Activated gamma-delta T cell treated with Interleukin-2 at 50 U/mL for 16 hours (primary cell): ENCODE results near the gene REXO4.

ENCODE experiments used
- DNase-seq: peaks from one replicate; pipeline ENCODE4 v3.0.0-alpha.2; 2020

Gene REXO4

GRCh38 chr9:133362359-133363044, 55.3 kb downstream of the REXO4 start:
- DNase-seq, result no peak

DNA sequence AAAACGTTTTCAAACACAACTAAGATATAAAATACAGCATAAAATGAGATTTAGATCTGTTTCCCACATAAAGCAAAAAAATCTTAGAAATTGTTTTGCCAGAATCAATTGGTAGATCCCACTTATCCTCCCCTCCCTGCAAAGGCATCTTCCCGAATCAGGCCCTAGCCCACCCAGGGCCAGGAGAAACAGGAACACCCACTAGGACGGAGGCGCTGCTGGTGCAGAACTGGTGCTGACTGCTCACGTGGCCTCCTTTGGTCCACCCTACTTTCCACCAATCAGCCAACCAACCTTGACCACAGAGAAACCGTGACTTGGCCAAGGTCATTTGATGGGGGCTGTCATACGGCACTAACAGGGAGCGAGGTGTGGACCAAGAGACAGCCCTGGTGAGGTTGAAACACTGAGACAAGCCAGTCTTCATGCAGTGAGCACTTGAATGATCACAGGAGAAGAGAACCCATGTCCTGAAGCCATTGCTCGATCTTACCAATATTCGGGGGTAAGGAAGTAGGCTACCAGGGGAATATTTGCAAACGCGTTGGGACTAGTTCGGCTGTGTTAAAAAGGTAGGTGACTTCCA, 56.2 kb downstream of the REXO4 start:
- no peak for DNase-seq

DNA sequence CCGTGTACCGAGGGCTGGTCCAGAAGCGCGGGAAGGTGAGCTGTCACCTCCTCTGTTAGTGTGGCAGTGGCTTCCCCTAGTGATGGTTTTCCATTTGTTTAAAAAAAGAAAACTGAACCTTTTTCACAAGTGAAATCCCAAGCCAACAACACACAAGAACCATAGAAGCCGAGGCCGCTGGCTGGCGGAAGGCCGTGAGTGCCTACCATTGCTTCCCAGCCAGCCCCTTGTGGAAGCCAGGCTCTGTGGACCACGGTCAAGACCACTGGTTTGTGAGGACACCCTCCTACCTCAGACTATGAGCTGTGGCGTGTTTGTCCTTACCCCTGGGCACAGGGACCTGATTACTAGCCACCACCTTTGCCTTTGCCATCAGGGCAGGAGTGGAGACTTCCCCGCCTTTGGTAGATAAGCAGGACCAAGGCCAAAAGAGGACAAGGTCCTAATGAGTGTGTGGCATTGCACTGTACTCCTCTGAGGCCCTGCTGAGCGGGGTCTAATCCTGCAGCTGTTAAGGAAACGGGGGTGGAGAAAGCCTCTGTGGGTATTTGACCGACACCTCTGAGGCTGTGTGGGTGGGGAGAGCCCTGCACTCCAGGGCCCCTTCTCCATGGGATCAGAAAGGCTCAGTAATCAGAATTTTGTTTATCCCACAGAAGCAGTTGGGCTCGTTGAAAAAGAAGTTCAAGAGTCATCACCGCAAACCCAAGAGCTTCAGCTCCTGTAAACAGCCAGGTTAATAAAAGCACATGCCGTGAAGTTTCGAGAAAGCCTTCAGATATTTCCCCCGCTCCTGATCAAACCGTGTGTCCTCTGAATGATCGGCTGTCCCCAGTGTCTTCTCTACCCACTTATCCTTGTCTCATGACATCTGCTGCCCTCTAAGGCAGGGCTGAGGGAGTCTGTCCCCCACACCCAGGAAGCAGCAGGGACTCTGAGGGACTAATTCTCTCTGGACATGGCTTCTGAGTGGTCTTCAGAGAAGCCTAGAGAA, 57.1 kb downstream of the REXO4 start:
- no peak for DNase-seq

GRCh38 chr9:133359399-133360175, 58.2 kb downstream of the REXO4 start:
- DNase-seq, result no peak

DNA sequence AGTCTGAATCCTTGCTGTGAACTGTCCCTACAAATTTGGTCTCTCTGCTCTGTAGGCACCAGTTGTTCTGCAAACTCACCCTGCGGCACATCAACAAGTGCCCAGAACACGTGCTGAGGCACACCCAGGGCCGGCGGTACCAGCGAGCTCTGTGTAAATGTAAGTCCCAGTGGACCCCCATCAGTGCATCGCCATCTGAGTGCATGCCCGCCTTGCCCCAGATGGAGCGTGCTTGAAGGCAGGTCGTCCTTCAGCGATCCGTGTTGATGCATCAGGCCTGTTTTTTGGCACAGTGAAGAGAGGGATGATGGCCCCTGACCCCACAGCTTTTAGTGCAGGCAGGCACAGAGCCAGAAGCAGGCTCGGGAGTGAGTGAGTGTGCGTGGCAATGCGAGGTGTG, 60.2 kb downstream of the REXO4 start:
- no peak for DNase-seq

DNA sequence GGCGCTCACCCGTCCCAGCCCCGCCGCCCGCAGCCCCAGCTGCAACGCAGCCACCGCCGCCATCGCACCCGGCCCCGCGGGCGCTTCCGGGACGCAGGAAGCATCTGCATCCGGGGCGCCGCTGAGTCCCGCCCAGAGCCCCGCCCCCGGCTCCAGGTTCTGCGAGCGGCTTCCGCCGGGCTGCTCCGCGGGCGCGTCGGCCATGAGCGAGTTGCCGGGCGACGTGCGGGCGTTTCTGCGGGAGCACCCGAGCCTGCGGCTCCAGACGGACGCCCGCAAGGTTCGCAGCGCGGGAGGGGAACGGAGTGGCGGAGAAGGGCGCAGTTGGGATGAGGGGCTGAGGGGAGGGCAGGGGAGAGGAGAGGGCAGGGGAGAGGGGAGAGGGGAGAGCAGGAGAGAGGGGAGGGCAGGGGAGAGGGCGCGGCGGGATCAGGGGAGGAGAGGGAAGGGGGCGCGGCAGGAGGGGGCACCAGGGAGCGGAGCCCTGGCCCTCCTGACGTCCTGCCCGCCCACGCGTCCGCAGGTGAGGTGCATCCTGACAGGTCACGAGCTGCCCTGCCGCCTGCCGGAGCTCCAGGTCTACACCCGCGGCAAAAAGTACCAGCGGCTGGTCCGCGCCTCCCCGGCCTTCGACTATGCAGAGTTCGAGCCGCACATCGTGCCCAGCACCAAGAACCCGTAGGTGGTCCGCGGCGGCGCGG, 61.3 kb downstream of the REXO4 start, which contains the start of the genes SURF1 and SURF2:
Gene SURF1 (minus strand): TSS at position 97 of the 701 bp plus-strand sequence. CDS start 34 bp downstream, at position 63.
Gene SURF2 (plus strand): TSS at position 160 of the 701 bp plus-strand sequence. CDS start 43 bp downstream, at position 203.
- peak; percentile 91 for DNase-seq
